Epithelial cell of esophagus (primary cell): ENCODE data around the gene PPP6R3.
"Not testable (repeated sequence)": the region's sequence is repeated elsewhere in the genome, so short reads cannot be mapped to it uniquely, and the experiment has no call there.

ENCODE experiments used
- DNase-seq: peaks from one replicate; pipeline ENCODE4 v3.0.0; 2010; ENCODE audit warnings: low read depth
- H3K4me3 ChIP-seq: 2 replicates; pipeline ENCODE4 v1.5.1; 2011; ENCODE audit warnings: mild to moderate bottlenecking, low read length, control low read depth
- TF ChIP-seq, protein P1 (sequence below): IDR thresholded peaks from 2 replicates; pipeline ENCODE4 v1.5.1; 2011; ENCODE audit warnings: low read depth, mild to moderate bottlenecking, low read length, control low read depth, inconsistent platforms; ENCODE audit not compliant: insufficient read depth; ENCODE audit errors: missing control alignments

Gene PPP6R3

GRCh38 chr11:68441466-68442230 lies 18.9 kb upstream of the PPP6R3 start:
- TF ChIP-seq, protein P1, sequence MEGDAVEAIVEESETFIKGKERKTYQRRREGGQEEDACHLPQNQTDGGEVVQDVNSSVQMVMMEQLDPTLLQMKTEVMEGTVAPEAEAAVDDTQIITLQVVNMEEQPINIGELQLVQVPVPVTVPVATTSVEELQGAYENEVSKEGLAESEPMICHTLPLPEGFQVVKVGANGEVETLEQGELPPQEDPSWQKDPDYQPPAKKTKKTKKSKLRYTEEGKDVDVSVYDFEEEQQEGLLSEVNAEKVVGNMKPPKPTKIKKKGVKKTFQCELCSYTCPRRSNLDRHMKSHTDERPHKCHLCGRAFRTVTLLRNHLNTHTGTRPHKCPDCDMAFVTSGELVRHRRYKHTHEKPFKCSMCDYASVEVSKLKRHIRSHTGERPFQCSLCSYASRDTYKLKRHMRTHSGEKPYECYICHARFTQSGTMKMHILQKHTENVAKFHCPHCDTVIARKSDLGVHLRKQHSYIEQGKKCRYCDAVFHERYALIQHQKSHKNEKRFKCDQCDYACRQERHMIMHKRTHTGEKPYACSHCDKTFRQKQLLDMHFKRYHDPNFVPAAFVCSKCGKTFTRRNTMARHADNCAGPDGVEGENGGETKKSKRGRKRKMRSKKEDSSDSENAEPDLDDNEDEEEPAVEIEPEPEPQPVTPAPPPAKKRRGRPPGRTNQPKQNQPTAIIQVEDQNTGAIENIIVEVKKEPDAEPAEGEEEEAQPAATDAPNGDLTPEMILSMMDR: no peak
- no peak for DNase-seq
- H3K4me3 ChIP-seq: no peak overlapping the region

DNA sequence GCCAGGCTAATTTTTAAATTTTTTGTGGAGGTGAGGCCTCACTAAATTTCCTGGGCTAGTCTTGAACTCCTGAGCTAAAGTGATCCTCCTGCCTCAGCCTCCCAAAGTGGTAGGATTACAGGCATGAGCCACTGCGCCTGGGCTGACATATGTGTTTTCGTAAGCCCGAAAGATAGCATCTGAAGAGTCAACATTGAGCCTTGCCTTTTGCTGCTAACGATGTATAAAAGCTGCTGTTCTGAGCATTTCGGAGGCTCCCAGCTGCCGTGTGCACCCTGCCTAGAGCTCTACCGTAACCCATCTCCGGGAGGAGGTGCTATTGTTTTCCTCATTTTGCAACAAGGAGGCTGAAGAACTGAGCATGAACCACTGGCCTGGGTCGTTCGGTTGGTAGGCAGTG lies 18.1 kb upstream of the PPP6R3 start:
- DNase-seq: no peak
- TF ChIP-seq, protein P1: no peak
- H3K4me3 ChIP-seq: no peak overlapping the region

GRCh38 chr11:68444566-68444965 lies 16.0 kb upstream of the PPP6R3 start:
- no peak overlapping the region for H3K4me3 ChIP-seq
- no peak for DNase-seq
- TF ChIP-seq, protein P1: no peak

- DNase-seq: no peak
These were observed 15.0 kb upstream of the PPP6R3 start for GRCh38 chr11:68445531-68446035.

DNA sequence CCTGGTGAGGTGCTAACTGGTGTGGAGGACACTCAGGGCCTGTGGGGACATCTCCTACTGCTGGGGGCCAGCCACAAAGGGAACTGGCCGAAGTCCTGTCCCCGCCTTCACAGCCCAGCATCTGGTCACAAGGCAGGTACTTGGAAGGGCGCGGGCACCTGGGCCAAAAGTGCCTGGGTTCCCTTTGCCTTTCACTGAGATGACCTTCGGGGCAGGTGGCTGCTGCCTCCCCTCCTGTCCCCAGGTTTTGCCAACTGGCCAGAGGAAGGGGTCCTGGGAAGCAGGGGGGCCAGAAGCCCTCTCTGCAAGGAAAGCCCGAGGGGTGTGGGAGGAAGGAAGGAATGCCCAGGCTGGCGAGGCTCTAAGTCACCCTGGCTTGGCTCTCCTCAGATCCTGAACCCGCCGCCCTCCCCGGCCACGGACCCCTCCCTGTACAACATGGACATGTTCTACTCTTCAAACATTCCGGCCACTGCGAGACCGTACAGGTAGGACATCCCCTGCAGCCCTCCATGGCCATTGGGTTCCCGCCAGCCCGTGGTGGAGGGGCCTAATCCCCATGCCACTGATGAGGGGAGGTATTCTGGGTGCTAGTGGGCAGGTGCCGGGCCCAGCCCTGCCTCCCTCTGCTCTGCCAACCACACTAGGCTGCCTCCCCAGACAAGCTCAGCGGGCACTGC lies 14.4 kb upstream of the PPP6R3 start:
- TF ChIP-seq, protein P1: no peak
- no peak overlapping the region for H3K4me3 ChIP-seq
- no peak for DNase-seq

More at GRCh38 chr11:68445531-68446035, 15.0 kb upstream of the PPP6R3 start:
- TF ChIP-seq, protein P1: no peak
- H3K4me3 ChIP-seq: no peak overlapping the region

GRCh38 chr11:68447015-68447801 lies 13.3 kb upstream of the PPP6R3 start:
- DNase-seq: peak; percentile 73
- TF ChIP-seq, protein P1: peak; percentile 85
- no peak overlapping the region for H3K4me3 ChIP-seq

- H3K4me3 ChIP-seq, DNase-seq: not testable (repeated sequence)
These were observed 12.6 kb upstream of the PPP6R3 start for GRCh38 chr11:68447914-68448313.
